ENCODE data around the gene TRPM3.

- no peak for TF ChIP-seq CTCF (IDR thresholded peaks at IDR 0.05)
- TF ChIP-seq POLR2A (IDR thresholded peaks at IDR 0.05) = no peak
- TF ChIP-seq POLR2AphosphoS5 (IDR thresholded peaks at IDR 0.05) = no peak
These were observed 62.8 kb downstream of the TRPM3 start for GRCh38 chr9:71058660-71059059.
